ENCODE measurements around the gene CCDC12.

Gene CCDC12

GRCh38 chr3:46892285-46893145 is 84.0 kb downstream of the CCDC12 start:
- no peak overlapping the region for H3K4me3 ChIP-seq (IDR thresholded peaks at IDR 0.05; ENCODE audit: insufficient read depth, low read depth, low read length)
- TF ChIP-seq, protein P1, sequence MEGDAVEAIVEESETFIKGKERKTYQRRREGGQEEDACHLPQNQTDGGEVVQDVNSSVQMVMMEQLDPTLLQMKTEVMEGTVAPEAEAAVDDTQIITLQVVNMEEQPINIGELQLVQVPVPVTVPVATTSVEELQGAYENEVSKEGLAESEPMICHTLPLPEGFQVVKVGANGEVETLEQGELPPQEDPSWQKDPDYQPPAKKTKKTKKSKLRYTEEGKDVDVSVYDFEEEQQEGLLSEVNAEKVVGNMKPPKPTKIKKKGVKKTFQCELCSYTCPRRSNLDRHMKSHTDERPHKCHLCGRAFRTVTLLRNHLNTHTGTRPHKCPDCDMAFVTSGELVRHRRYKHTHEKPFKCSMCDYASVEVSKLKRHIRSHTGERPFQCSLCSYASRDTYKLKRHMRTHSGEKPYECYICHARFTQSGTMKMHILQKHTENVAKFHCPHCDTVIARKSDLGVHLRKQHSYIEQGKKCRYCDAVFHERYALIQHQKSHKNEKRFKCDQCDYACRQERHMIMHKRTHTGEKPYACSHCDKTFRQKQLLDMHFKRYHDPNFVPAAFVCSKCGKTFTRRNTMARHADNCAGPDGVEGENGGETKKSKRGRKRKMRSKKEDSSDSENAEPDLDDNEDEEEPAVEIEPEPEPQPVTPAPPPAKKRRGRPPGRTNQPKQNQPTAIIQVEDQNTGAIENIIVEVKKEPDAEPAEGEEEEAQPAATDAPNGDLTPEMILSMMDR (conservative IDR thresholded peaks at IDR 0.05; ENCODE audit: low read depth, low read length), result no peak
- H3K27me3 ChIP-seq (ENCODE audit: insufficient read depth, low read depth), result peaks cover 2% of the 10 kb centered on the region; the same call in 1 of the 2 replicates
- H3K4me1 ChIP-seq (ENCODE audit: low read depth, poor library complexity, severe bottlenecking), result no peaks in the 10 kb centered on the region
- no peaks in the 10 kb centered on the region for H4K20me1 ChIP-seq (ENCODE audit: insufficient read depth)
- no peak overlapping the region; the same call in 1 of the 2 replicates for H3K9ac ChIP-seq
- no peak overlapping the region for H3K27ac ChIP-seq
- H3K79me2 ChIP-seq (ENCODE audit: insufficient read depth, low read depth), result no peaks in the 10 kb centered on the region
- peak overlapping the region; percentile 71 for H2AFZ ChIP-seq (ENCODE audit: low read depth)
- peak overlapping the region; percentile 54; the same call in 1 of the 2 replicates for H3K4me2 ChIP-seq
- H3K36me3 ChIP-seq (ENCODE audit: insufficient read depth), result no peaks in the 10 kb centered on the region

- Histone ChIP-seq H3K79me2 (ENCODE audit: insufficient read depth, low read depth) (no peaks in the 10 kb centered on the region), H3K4me1 (ENCODE audit: low read depth, poor library complexity, severe bottlenecking) (no peaks in the 10 kb centered on the region), H3K4me2 (no peak overlapping the region), H3K9ac (no peak overlapping the region), H3K27me3 (ENCODE audit: insufficient read depth, low read depth) (peaks cover 2% of the 10 kb centered on the region; the same call in 1 of the 2 replicates), H3K4me3 (IDR thresholded peaks at IDR 0.05; ENCODE audit: insufficient read depth, low read depth, low read length) (no peak overlapping the region), H3K36me3 (ENCODE audit: insufficient read depth) (no peaks in the 10 kb centered on the region), H3K27ac (no peak overlapping the region), H2AFZ (ENCODE audit: low read depth) (no peak overlapping the region), H4K20me1 (ENCODE audit: insufficient read depth) (no peaks in the 10 kb centered on the region)
- TF ChIP-seq, protein P1 (conservative IDR thresholded peaks at IDR 0.05; ENCODE audit: low read depth, low read length), result no peak
Observed at GRCh38 chr3:46891132-46891531, 85.4 kb downstream of the CCDC12 start.

GRCh38 chr3:46890132-46890531 is 86.4 kb downstream of the CCDC12 start:
- Histone ChIP-seq H3K79me2 (ENCODE audit: insufficient read depth, low read depth) (no peaks in the 10 kb centered on the region), H3K36me3 (ENCODE audit: insufficient read depth) (no peaks in the 10 kb centered on the region), H3K27ac (no peak overlapping the region), H3K27me3 (ENCODE audit: insufficient read depth, low read depth) (peaks cover 2% of the 10 kb centered on the region; the same call in 1 of the 2 replicates), H3K4me1 (ENCODE audit: low read depth, poor library complexity, severe bottlenecking) (no peaks in the 10 kb centered on the region), H4K20me1 (ENCODE audit: insufficient read depth) (no peaks in the 10 kb centered on the region), H3K4me2 (no peak overlapping the region), H3K4me3 (IDR thresholded peaks at IDR 0.05; ENCODE audit: insufficient read depth, low read depth, low read length) (no peak overlapping the region), H3K9ac (no peak overlapping the region), H2AFZ (ENCODE audit: low read depth) (no peak overlapping the region)
- TF ChIP-seq, protein P1 (conservative IDR thresholded peaks at IDR 0.05; ENCODE audit: low read depth, low read length), result no peak

- H4K20me1 ChIP-seq (ENCODE audit: insufficient read depth), result no peaks in the 10 kb centered on the region
- H3K4me3 ChIP-seq (IDR thresholded peaks at IDR 0.05; ENCODE audit: insufficient read depth, low read depth, low read length), result no peak overlapping the region
- peaks cover 2% of the 10 kb centered on the region; the same call in 1 of the 2 replicates for H3K27me3 ChIP-seq (ENCODE audit: insufficient read depth, low read depth)
- no peak overlapping the region for H3K9ac ChIP-seq
- TF ChIP-seq, protein P1 (conservative IDR thresholded peaks at IDR 0.05; ENCODE audit: low read depth, low read length), result no peak
- H3K79me2 ChIP-seq (ENCODE audit: insufficient read depth, low read depth), result no peaks in the 10 kb centered on the region
- no peak overlapping the region for H3K27ac ChIP-seq
- H2AFZ ChIP-seq (ENCODE audit: low read depth), result no peak overlapping the region
- no peaks in the 10 kb centered on the region for H3K4me1 ChIP-seq (ENCODE audit: low read depth, poor library complexity, severe bottlenecking)
- H3K4me2 ChIP-seq, result no peak overlapping the region
- no peaks in the 10 kb centered on the region for H3K36me3 ChIP-seq (ENCODE audit: insufficient read depth)
Observed at GRCh38 chr3:46889381-46890110, 87.0 kb downstream of the CCDC12 start.
